ENCODE measurements around the gene QKI. TPM values are rescaled to one million over a fixed set of nuclear protein-coding genes. Genes with fewer than 3 reads are reported as not detected.

QKI gene
- total and polyA plus RNA-seq, 2 of the 8 experiments (the other 6 are each of a cell fraction or from before 2014, with no cell fraction given) = 181 to 183 TPM

- TF ChIP-seq E2F6 (IDR thresholded peaks at IDR 0.05) (no peak), GABPA (IDR thresholded peaks at IDR 0.05; ENCODE audit: borderline replicate concordance, insufficient read depth, low read length) (no peak), CTBP2 (IDR thresholded peaks at IDR 0.05; ENCODE audit: borderline replicate concordance, insufficient read depth, insufficient read length, low read length) (no peak), BCL11A (IDR thresholded peaks at IDR 0.05; ENCODE audit: low read depth in 2 of 2, low read length in 2 of 2) (no peak), TAF7 (optimal IDR thresholded peaks at IDR 0.05; ENCODE audit: borderline replicate concordance, low read depth, low read length) (no peak), MAFK (IDR thresholded peaks at IDR 0.05; ENCODE audit: low read depth, low read length) (no peak)
Observed at GRCh38 chr6:163393923-163394322, 20.6 kb upstream of the QKI start (continued).
